Activated CD8-positive, alpha-beta T cell treated with anti-CD3 and anti-CD28 coated beads for 36 hours (primary cell): ENCODE data around the gene AAR2. TPM values are rescaled to one million over a fixed set of nuclear protein-coding genes. Genes with fewer than 3 reads are reported as not detected.

Experiments used
- ATAC-seq: fragments of 200-7000 bp; cut with Tn5 transposase; one replicate; pipeline ENCODE4 v1.10.0; 2021; ENCODE audit warnings: mild to moderate bottlenecking, moderate library complexity
- CTCF ChIA-PET: fragments of 350-600 bp; sonication (Branson Sonifier 250); formaldehyde crosslinking; loops from one replicate; lab custom pipeline; 2021; ENCODE audit warnings: antibody characterized with exemption; lab: Charles Lee
- POLR2A ChIA-PET: fragments of 350-600 bp; sonication (Branson Sonifier 250); formaldehyde crosslinking; loops from one replicate; lab custom pipeline; 2021; ENCODE audit warnings: antibody characterized with exemption; lab: Charles Lee
- DNase-seq: peaks from one replicate; pipeline ENCODE4 v3.0.0-alpha.2; 2020
- H3K27ac Mint-ChIP-seq: one replicate; pipeline ENCODE4 v1.8.0; 2021; ENCODE audit warnings: mild to moderate bottlenecking, mixed read lengths
- H3K27me3 Mint-ChIP-seq: one replicate; pipeline ENCODE4 v1.8.0; 2021; ENCODE audit warnings: mixed read lengths
- H3K36me3 Mint-ChIP-seq: one replicate; pipeline ENCODE4 v1.8.0; 2021; ENCODE audit warnings: low read depth, mixed read lengths
- H3K4me1 Mint-ChIP-seq: one replicate; pipeline ENCODE4 v1.8.0; 2021; ENCODE audit warnings: low read depth, mixed read lengths
- H3K4me3 Mint-ChIP-seq: one replicate; pipeline ENCODE4 v1.8.0; 2021; ENCODE audit warnings: mild to moderate bottlenecking, moderate library complexity, mixed read lengths
- H3K9me3 Mint-ChIP-seq: one replicate; pipeline ENCODE4 v1.8.0; 2021; ENCODE audit warnings: mixed read lengths
- CTCF ChIP-seq: fragments of 200-600 bp; IDR thresholded peaks from one replicate; pipeline ENCODE4 v1.8.0; 2022; ENCODE audit warnings: antibody characterized with exemption, mild to moderate bottlenecking
- intact Hi-C: fragments of 100-400 bp; cut with micrococcal nuclease; formaldehyde crosslinking; loops from one replicate; pipeline ENCODE4 v1.10.0; 2022
- total RNA-seq, 2 experiments: library from RNA; stranded (reverse); gene quantifications; one replicate each; pipeline ENCODE4 v1.2.3, GENCODE V29; 2021

The AAR2 gene
- total RNA-seq, 2 experiments from 2014 or later, result 18.8 to 19.7 TPM

DNA sequence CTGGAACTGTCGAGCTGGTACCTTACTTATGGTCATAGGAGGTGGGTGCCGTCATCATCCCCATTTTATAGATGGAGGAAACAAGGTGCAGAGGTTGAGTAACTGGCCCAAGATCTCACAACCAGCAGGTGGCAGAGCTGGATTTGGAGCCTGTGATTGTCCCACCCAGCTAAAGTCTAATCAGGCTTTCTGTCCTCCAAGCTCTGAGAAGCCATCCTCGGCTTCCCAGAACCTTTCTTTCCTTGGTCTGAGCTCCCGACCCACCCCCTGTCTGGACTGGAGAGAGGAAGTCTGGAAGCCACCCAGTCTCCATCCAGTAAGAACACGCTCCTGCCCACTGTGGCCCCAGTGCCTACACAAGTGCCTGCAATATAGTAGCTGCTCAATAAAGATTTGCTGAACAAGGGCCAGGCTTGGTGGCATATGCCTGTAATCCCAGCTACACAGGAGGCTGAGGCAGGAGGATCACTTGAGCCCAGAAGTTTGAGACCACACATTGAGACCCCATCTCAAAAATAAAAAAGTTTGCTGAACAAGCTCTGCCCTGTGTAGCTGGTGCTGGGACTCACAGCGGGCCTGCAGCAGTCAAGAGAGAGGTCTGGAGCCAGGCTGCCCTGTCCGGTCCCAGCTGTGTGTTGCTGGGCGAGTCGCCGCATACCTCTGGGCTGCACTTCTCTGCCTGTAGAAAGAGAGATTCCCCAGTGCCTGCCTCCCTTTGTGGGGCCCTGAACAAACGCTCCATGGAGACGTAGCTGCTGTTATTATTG, 37.3 kb downstream of the AAR2 start:
- no peak overlapping the region for H3K4me3 Mint-ChIP-seq
- intact Hi-C loops, result loop anchor here (10.0 kb wide), 1 partner anchor 161 kb away; no protein-coding TSS in a partner anchor
- H3K27me3 Mint-ChIP-seq, result no peaks in the 10 kb centered on the region
- no peak overlapping the region for H3K27ac Mint-ChIP-seq
- no peaks in the 10 kb centered on the region for H3K9me3 Mint-ChIP-seq
- H3K36me3 Mint-ChIP-seq, result no peaks in the 10 kb centered on the region
- ChIA-PET CTCF (interaction anchor here (0.7 to 4.1 kb wide), 8 partner anchors 30 to 219 kb away, joined by 3 to 22 read pairs (median 5); no protein-coding TSS in a partner anchor), POLR2A (no interaction called here)
- ATAC-seq (no peak), DNase-seq (peak; percentile 44)
- peak; percentile 16 for TF ChIP-seq CTCF
- no peaks in the 10 kb centered on the region for H3K4me1 Mint-ChIP-seq

DNA sequence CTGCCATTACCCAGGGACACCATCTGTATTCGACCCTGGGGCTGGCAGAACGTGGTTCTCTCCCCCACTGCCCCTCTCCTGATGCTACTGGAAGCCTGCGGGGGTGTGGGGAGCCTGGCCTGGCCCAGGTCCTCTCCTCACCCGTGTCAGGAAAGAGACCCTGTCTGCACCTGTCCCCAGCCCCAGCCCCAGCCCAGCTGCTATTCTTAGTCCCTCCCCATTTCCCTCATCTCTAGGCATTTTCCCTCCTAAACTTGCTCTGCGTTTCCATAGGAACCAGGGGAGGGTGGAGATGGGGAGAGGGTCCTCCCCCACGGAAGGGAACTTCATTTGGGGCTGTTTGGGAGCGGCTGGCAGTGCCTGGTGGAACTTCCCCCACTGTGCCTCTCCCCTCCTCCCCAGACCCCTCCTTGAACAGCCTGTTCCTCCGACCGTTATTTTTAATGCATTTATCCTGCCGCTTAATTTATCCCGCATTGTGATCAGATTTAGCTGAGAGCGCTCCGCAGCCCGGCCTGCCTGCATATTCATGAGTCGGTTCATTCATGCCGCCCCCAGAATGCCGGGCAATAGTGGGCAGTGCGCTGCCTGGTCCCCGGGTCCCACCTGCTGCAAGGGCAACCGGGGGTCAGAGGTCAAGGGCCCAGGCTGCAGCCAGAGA, 38.0 kb downstream of the AAR2 start:
- ATAC-seq, result no peak
- H3K36me3 Mint-ChIP-seq, result no peaks in the 10 kb centered on the region
- H3K4me3 Mint-ChIP-seq, result no peak overlapping the region
- H3K4me1 Mint-ChIP-seq, result no peaks in the 10 kb centered on the region
- no peaks in the 10 kb centered on the region for H3K9me3 Mint-ChIP-seq
- H3K27ac Mint-ChIP-seq, result no peak overlapping the region
- ChIA-PET CTCF (interaction anchor here (1.4 to 4.1 kb wide), 4 partner anchors 125 to 218 kb away, joined by 6 to 22 read pairs (median 11); no protein-coding TSS in a partner anchor), POLR2A (no interaction called here)
- H3K27me3 Mint-ChIP-seq, result no peaks in the 10 kb centered on the region
- TF ChIP-seq CTCF, result no peak
- DNase-seq, result no peak
- intact Hi-C loops, result loop anchor here (10.0 kb wide), 1 partner anchor 160 kb away; no protein-coding TSS in a partner anchor

GRCh38 chr20:36275011-36275410, 38.7 kb downstream of the AAR2 start:
- no peaks in the 10 kb centered on the region for H3K9me3 Mint-ChIP-seq
- ChIA-PET POLR2A (no interaction called here), CTCF (interaction anchor here (4.1 kb wide), 1 partner anchor 125 kb away, joined by 22 read pairs; no protein-coding TSS in a partner anchor)
- no peaks in the 10 kb centered on the region for H3K27me3 Mint-ChIP-seq
- H3K4me3 Mint-ChIP-seq, result no peak overlapping the region
- H3K4me1 Mint-ChIP-seq, result no peaks in the 10 kb centered on the region
- ATAC-seq (no peak), DNase-seq (no peak)
- no peak for TF ChIP-seq CTCF
- H3K27ac Mint-ChIP-seq, result no peak overlapping the region
- no peaks in the 10 kb centered on the region for H3K36me3 Mint-ChIP-seq
- intact Hi-C loops, result loop anchor here (10.0 kb wide), 1 partner anchor 160 kb away; no protein-coding TSS in a partner anchor

- H3K36me3 Mint-ChIP-seq, result no peaks in the 10 kb centered on the region
- no peak for TF ChIP-seq CTCF
- H3K9me3 Mint-ChIP-seq, result no peaks in the 10 kb centered on the region
- H3K27ac Mint-ChIP-seq, result no peak overlapping the region
- no peaks in the 10 kb centered on the region for H3K27me3 Mint-ChIP-seq
- ATAC-seq (no peak), DNase-seq (no peak)
- intact Hi-C loops, result loop anchor here (10.0 kb wide), 1 partner anchor 159 kb away; no protein-coding TSS in a partner anchor
- CTCF ChIA-PET, result no interaction called here
- no peaks in the 10 kb centered on the region for H3K4me1 Mint-ChIP-seq
- no peak overlapping the region for H3K4me3 Mint-ChIP-seq
- POLR2A ChIA-PET, result no interaction called here
These were observed 39.3 kb downstream of the AAR2 start for GRCh38 chr20:36275441-36276189.
